SK-N-SH (cell line): Measurements from ENCODE around the gene KRTAP4-5. TPM values are rescaled to one million over a fixed set of nuclear protein-coding genes. Genes with fewer than 3 reads are reported as not detected.

Experiments
- CTCF ChIA-PET: fragments of 300-600, 350-600 bp; formaldehyde crosslinking; extraction: SDS; loops from one replicate; lab custom pipeline; 2021; lab: Yijun Ruan, JAX
- POLR2A ChIA-PET: fragments of 350-600 bp; sonication (Branson Sonifier 250); formaldehyde crosslinking; extraction: SDS; loops from one replicate; lab custom pipeline; 2020; ENCODE audit warnings: antibody characterized with exemption, inconsistent platforms; lab: Yijun Ruan, JAX
- DNase-seq: peaks from one replicate; pipeline ENCODE4 v3.0.0; 2012
- H2AFZ ChIP-seq: fragments of 200-600 bp; sonication (generic); 2 replicates; pipeline ENCODE4 v1.8.1; 2016; ENCODE audit warnings: antibody characterized with exemption, mild to moderate bottlenecking, low read depth
- H3F3A ChIP-seq: fragments of 200-600 bp; sonication (generic); replicated peaks from 2 replicates; pipeline ENCODE3; 2016; ENCODE audit warnings: antibody characterized with exemption, mild to moderate bottlenecking; ENCODE audit not compliant: insufficient read depth
- H3K27ac ChIP-seq, 2 experiments: fragments of 200-500 bp in 1 of 2; fragments of 200-600 bp in 1 of 2; sonication (Bioruptor generic) in 1 of 2; sonication (generic), shearing (Covaris generic) in 1 of 2; 2 replicates each; pipeline versions ENCODE4 v1.5.1 to v1.6.1; 2014 to 2016; ENCODE audit warnings: low read depth in 2 of 2, inconsistent platforms in 1 of 2, low read length in 1 of 2, mild to moderate bottlenecking in 1 of 2, mixed read lengths in 1 of 2
- H3K27me3 ChIP-seq: fragments of 200-600 bp; sonication (generic), shearing (Covaris generic); 2 replicates; pipeline ENCODE4 v1.6.1; 2016; ENCODE audit warnings: mixed run types; ENCODE audit not compliant: insufficient read depth
- H3K36me3 ChIP-seq, 2 experiments: fragments of 200-500 bp in 1 of 2; fragments of 200-600 bp in 1 of 2; sonication (Bioruptor generic) in 1 of 2; sonication (generic) in 1 of 2; replicated peaks in 1 of 2; 2 replicates each; pipeline versions ENCODE3 to v1.5.1; 2014 to 2016; ENCODE audit warnings: low read length in 1 of 2, mild to moderate bottlenecking in 1 of 2; ENCODE audit not compliant: insufficient read depth in 2 of 2, control insufficient read depth in 1 of 2
- H3K4me1 ChIP-seq, 2 experiments: fragments of 200-500 bp in 1 of 2; fragments of 200-600 bp in 1 of 2; sonication (Bioruptor generic) in 1 of 2; sonication (generic), shearing (Covaris generic) in 1 of 2; 2 replicates each; pipeline versions ENCODE4 v1.5.1 to v1.6.1; 2014 to 2016; ENCODE audit warnings: low read depth in 1 of 2, low read length in 1 of 2, mixed run types in 1 of 2; ENCODE audit not compliant: insufficient read depth in 2 of 2, control insufficient read depth in 1 of 2
- H3K4me2 ChIP-seq: fragments of 200-600 bp; sonication (generic), shearing (Covaris generic); 2 replicates; pipeline ENCODE4 v1.6.1; 2017; ENCODE audit warnings: mixed run types
- H3K4me3 ChIP-seq, 2 experiments: fragments of 200-500 bp in 1 of 2; fragments of 200-600 bp in 1 of 2; sonication (Bioruptor generic) in 1 of 2; sonication (generic), shearing (Covaris generic) in 1 of 2; 2 replicates each; pipeline versions ENCODE4 v1.5.1 to v1.8.1; 2014 to 2016; ENCODE audit warnings: low read depth in 2 of 2, inconsistent platforms in 1 of 2, low read length in 1 of 2, mild to moderate bottlenecking in 1 of 2, mixed read lengths in 1 of 2, moderate library complexity in 1 of 2
- H3K79me2 ChIP-seq: fragments of 200-600 bp; sonication (generic); 2 replicates; pipeline ENCODE4 v1.8.1; 2017; ENCODE audit warnings: mild to moderate bottlenecking; ENCODE audit not compliant: insufficient read depth
- H3K9ac ChIP-seq: fragments of 200-600 bp; sonication (generic); 2 replicates; pipeline ENCODE4 v1.6.1; 2017; ENCODE audit warnings: mixed run types
- H3K9me2 ChIP-seq: fragments of 200-600 bp; sonication (generic); 2 replicates; pipeline ENCODE4 v1.6.1; 2017; ENCODE audit warnings: mixed run types
- H3K9me3 ChIP-seq: fragments of 200-600 bp; sonication (generic); 2 replicates; pipeline ENCODE4 v1.6.1; 2017; ENCODE audit warnings: mixed run types, mild to moderate bottlenecking, moderate library complexity
- H4K20me1 ChIP-seq: fragments of 200-600 bp; sonication (generic); 2 replicates; pipeline ENCODE4 v1.6.1; 2017; ENCODE audit warnings: mild to moderate bottlenecking, mixed run types; ENCODE audit not compliant: insufficient read depth
- CHD2 ChIP-seq: fragments of 150-350 bp; IDR thresholded peaks from 2 replicates; pipeline ENCODE4 v1.6.1; 2018; ENCODE audit warnings: low read length; ENCODE audit not compliant: partially characterized antibody
- ELF1 ChIP-seq: IDR thresholded peaks from 2 replicates; pipeline ENCODE4 v1.4.0; 2012
- EP300 ChIP-seq, 2 experiments: IDR thresholded peaks; 2 replicates each; pipeline versions ENCODE4 v1.4.0 to v1.6.1; 2012; ENCODE audit warnings: borderline replicate concordance in 1 of 2, low read depth in 1 of 2, low read length in 1 of 2
- FOXJ3 ChIP-seq: sonication (generic); formaldehyde crosslinking; IDR thresholded peaks from 2 replicates; pipeline ENCODE4 v1.5.1; 2020; ENCODE audit warnings: mild to moderate bottlenecking, missing genetic modification reagents
- GABPA ChIP-seq: IDR thresholded peaks from 2 replicates; pipeline ENCODE4 v1.4.0; 2012; ENCODE audit warnings: low read depth, mild to moderate bottlenecking
- IRF3 ChIP-seq: fragments of 150-350 bp; IDR thresholded peaks from 2 replicates; pipeline ENCODE4 v1.6.1; 2016; ENCODE audit warnings: mild to moderate bottlenecking, low read depth, low read length
- NFIC ChIP-seq: IDR thresholded peaks from 2 replicates; pipeline ENCODE4 v1.4.0; 2012; ENCODE audit warnings: borderline replicate concordance
- POLR2AphosphoS5 ChIP-seq: IDR thresholded peaks from 2 replicates; pipeline ENCODE4 v1.6.1; 2012; ENCODE audit warnings: low read depth, low read length
- RAD21 ChIP-seq: IDR thresholded peaks from 2 replicates; pipeline ENCODE4 v1.6.1; 2012; ENCODE audit warnings: mild to moderate bottlenecking, low read length
- REST ChIP-seq: IDR thresholded peaks from 2 replicates; pipeline ENCODE4 v1.6.1; 2012; ENCODE audit warnings: mild to moderate bottlenecking, low read depth, low read length, moderate library complexity
- RFX5 ChIP-seq: IDR thresholded peaks from 2 replicates; pipeline ENCODE4 v1.6.1; 2012; ENCODE audit warnings: mild to moderate bottlenecking, improper control_type of control experiment, low read length
- RXRA ChIP-seq: IDR thresholded peaks from 2 replicates; pipeline ENCODE4 v1.4.0; 2012; ENCODE audit warnings: low read depth, mild to moderate bottlenecking, borderline replicate concordance
- SIN3A ChIP-seq: IDR thresholded peaks from 2 replicates; pipeline ENCODE4 v1.6.1; 2012; ENCODE audit warnings: low read depth, mild to moderate bottlenecking, low read length, moderate library complexity, borderline replicate concordance
- SMC3 ChIP-seq: IDR thresholded peaks from 2 replicates; pipeline ENCODE4 v1.6.1; 2012; ENCODE audit warnings: low read depth, low read length, improper control_type of control experiment
- TCF12 ChIP-seq: IDR thresholded peaks from 2 replicates; pipeline ENCODE4 v1.4.0; 2012
- TEAD4 ChIP-seq: IDR thresholded peaks from 2 replicates; pipeline ENCODE4 v1.4.0; 2012; ENCODE audit warnings: mild to moderate bottlenecking, borderline replicate concordance; ENCODE audit not compliant: insufficient read depth
- USF1 ChIP-seq: IDR thresholded peaks from 2 replicates; pipeline ENCODE4 v1.4.0; 2012; ENCODE audit warnings: low read depth, borderline replicate concordance
- YY1 ChIP-seq: IDR thresholded peaks from 2 replicates; pipeline ENCODE4 v1.4.0; 2012; ENCODE audit warnings: low read depth, mild to moderate bottlenecking
- WGBS: methylation state at CpG from one replicate; pipeline ENCODE4 v1.1.6; 2017; ENCODE audit warnings: low lambda C conversion rate; 5-methylcytosine and 5-hydroxymethylcytosine counted together
- polyA plus RNA-seq, 3 experiments: library from polyadenylated mRNA; depleted of rRNA; stranded (reverse); fragments of >200 nt; gene quantifications; 2 replicates each; pipeline ENCODE4 v1.2.3, GENCODE V29; 2012

KRTAP4-5 gene
- polyA plus RNA-seq, 1 of the 3 experiments (the other 2 are of a cell fraction), result not detected

GRCh38 chr17:41144846-41145245 lies 4.8 kb downstream of the KRTAP4-5 start:
- Histone ChIP-seq H2AFZ (no peak overlapping the region), H3K9me2 (no peaks in the 10 kb centered on the region), H3K79me2 (no peaks in the 10 kb centered on the region), H3F3A (no peaks in the 10 kb centered on the region), H3K4me2 (no peak overlapping the region), H4K20me1 (no peaks in the 10 kb centered on the region), H3K9ac (no peak overlapping the region), H3K27ac (no peak overlapping the region), H3K4me1 (no peaks in the 10 kb centered on the region), H3K4me3 (no peak overlapping the region), H3K36me3 (no peaks in the 10 kb centered on the region), H3K9me3 (0 out of 2 replicates have a peak, but pooled peaks cover 5% of the 10 kb centered on the region), H3K27me3 (0 out of 2 replicates have a peak, but pooled peaks cover 1% of the 10 kb centered on the region)
- ChIA-PET POLR2A (no interaction called here), CTCF (no interaction called here)
- DNase-seq, result no peak
- no peak for TF ChIP-seq NFIC
- no peak for TF ChIP-seq RFX5
- TF ChIP-seq POLR2AphosphoS5, result no peak
- TF ChIP-seq EP300 (IDR thresholded peaks at IDR 0.05; ENCODE audit: borderline replicate concordance in 1 of 2, low read depth in 1 of 2, low read length in 1 of 2), result no peak
- TF ChIP-seq RAD21, result no peak
- TF ChIP-seq SIN3A, result no peak
- no peak for TF ChIP-seq ELF1
- TF ChIP-seq CHD2, result no peak
- TF ChIP-seq TCF12, result no peak
- TF ChIP-seq SMC3, result no peak
- TF ChIP-seq RXRA, result no peak
- TF ChIP-seq GABPA, result no peak
- 9% methylated on average over 1 of the region's 1 CpG for WGBS

GRCh38 chr17:41141361-41141760 lies 8.3 kb downstream of the KRTAP4-5 start:
- 0 out of 2 replicates have a peak, but pooled peaks cover 5% of the 10 kb centered on the region for H3K9me3 ChIP-seq
- no peak overlapping the region for H2AFZ ChIP-seq
- H4K20me1 ChIP-seq, result no peaks in the 10 kb centered on the region
- ChIA-PET POLR2A (no interaction called here), CTCF (no interaction called here)
- H3K79me2 ChIP-seq, result no peaks in the 10 kb centered on the region
- H3K9ac ChIP-seq, result no peak overlapping the region
- H3K27ac ChIP-seq, result no peak overlapping the region
- no peaks in the 10 kb centered on the region for H3K27me3 ChIP-seq
- H3K9me2 ChIP-seq, result no peaks in the 10 kb centered on the region
- DNase-seq, result no peak
- TF ChIP-seq FOXJ3 (CRISPR knock-in tag), result no peak
- no peak for TF ChIP-seq TEAD4
- no peak for TF ChIP-seq USF1
- TF ChIP-seq IRF3, result no peak
- TF ChIP-seq RXRA, result no peak
- no peak for TF ChIP-seq REST
- no peak for TF ChIP-seq YY1
- no peak for TF ChIP-seq RAD21
- TF ChIP-seq, all 33 proteins: peak for 0
- Histone ChIP-seq H3K4me2 (no peak overlapping the region), H3K36me3 (no peaks in the 10 kb centered on the region), H3K4me3 (no peak overlapping the region), H3K4me1 (no peaks in the 10 kb centered on the region), H3F3A (no peaks in the 10 kb centered on the region)
